GM12878 (cell line): ENCODE data around the gene TOMM20.
"Not testable (repeated sequence)": the region's sequence is repeated elsewhere in the genome, so short reads cannot be mapped to it uniquely, and the experiment has no call there.

ENCODE experiments used
- BRCA1 ChIP-seq: IDR thresholded peaks from 2 replicates; pipeline ENCODE4 v1.6.1; 2011; ENCODE audit warnings: low read depth, low read length, improper control_type of control experiment
- EZH2 ChIP-seq: IDR thresholded peaks from 2 replicates; pipeline ENCODE4 v1.6.1; 2012; ENCODE audit warnings: low read depth, mild to moderate bottlenecking, control low read depth, inconsistent platforms, low read length, borderline replicate concordance; ENCODE audit not compliant: control insufficient read depth
- MXI1 ChIP-seq: fragments of 150-350 bp; IDR thresholded peaks from 2 replicates; pipeline ENCODE4 v1.6.1; 2011; ENCODE audit warnings: low read depth, mild to moderate bottlenecking, inconsistent platforms, low read length, improper control_type of control experiment
- POLR2A ChIP-seq: IDR thresholded peaks from 2 replicates; pipeline ENCODE4 v1.6.1; 2011; ENCODE audit warnings: low read depth, mild to moderate bottlenecking, low read length
- TCF7 ChIP-seq: IDR thresholded peaks from 2 replicates; pipeline ENCODE4 v1.6.1; 2014; ENCODE audit warnings: antibody characterized with exemption, borderline replicate concordance
- TF ChIP-seq, protein P1 (sequence below): IDR thresholded peaks from 2 replicates; pipeline ENCODE4 v1.6.1; 2011; ENCODE audit warnings: borderline replicate concordance, low read depth, mild to moderate bottlenecking, moderate library complexity, mixed read lengths, low read length; ENCODE audit not compliant: insufficient read depth; ENCODE audit errors: extremely low read length
- TF ChIP-seq, protein P2 (sequence below): fragments of 450-650 bp; IDR thresholded peaks from 2 replicates; pipeline ENCODE4 v1.6.1; 2014; ENCODE audit warnings: mild to moderate bottlenecking
- TF ChIP-seq, protein P3 (sequence below), 3 experiments: IDR thresholded peaks in 2 of 3; conservative IDR thresholded peaks in 1 of 3; 2 replicates each; pipeline ENCODE4 v1.5.1; 2011; ENCODE audit warnings: low read depth in 3 of 3, low read length in 3 of 3, mild to moderate bottlenecking in 3 of 3, control low read depth in 2 of 3, moderate library complexity in 2 of 3, inconsistent platforms in 1 of 3, mixed read lengths in 1 of 3; ENCODE audit not compliant: control insufficient read depth in 2 of 3, insufficient read depth in 1 of 3; ENCODE audit errors: extremely low read depth in 1 of 3

DNA sequence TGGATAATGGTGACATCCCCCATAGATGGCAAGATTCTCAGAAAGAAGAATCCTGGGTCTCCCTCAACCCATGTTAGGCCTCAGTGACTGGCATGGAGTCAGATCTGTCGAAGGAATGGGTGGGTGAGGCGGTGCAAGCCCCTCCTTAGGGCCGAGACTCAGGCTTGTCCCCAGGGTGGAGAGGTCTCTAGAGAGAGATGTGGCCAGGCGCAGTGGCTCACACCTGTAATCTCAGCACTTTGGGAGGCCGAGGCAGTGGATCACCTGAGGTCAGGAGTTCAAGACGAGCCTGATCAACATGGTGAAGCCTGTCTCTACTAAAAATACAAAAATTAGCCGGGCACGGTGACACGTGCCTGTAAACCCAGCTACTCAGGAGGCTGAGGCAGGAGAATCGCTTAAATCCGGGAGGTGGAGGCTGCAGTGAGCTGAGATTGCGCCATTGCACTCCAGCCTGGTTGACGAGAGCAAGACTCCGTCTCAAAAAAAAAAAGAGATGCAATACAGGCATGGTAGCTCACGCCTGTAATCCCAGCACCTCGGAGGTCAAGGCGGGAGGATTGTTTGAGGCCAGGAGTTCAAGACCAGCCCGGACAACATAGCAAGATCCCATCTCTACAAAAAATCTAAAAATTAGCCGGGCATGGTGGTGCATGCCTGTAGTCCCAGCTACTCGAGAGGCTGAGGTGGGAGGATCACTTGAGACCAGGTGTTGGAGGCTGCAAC lies 37.2 kb downstream of the TOMM20 start:
- TF ChIP-seq TCF7, POLR2A, EZH2, BRCA1, MXI1: not testable (repeated sequence)
- TF ChIP-seq, protein P1, sequence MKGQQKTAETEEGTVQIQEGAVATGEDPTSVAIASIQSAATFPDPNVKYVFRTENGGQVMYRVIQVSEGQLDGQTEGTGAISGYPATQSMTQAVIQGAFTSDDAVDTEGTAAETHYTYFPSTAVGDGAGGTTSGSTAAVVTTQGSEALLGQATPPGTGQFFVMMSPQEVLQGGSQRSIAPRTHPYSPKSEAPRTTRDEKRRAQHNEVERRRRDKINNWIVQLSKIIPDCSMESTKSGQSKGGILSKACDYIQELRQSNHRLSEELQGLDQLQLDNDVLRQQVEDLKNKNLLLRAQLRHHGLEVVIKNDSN: not testable (repeated sequence)
- TF ChIP-seq, protein P2, sequence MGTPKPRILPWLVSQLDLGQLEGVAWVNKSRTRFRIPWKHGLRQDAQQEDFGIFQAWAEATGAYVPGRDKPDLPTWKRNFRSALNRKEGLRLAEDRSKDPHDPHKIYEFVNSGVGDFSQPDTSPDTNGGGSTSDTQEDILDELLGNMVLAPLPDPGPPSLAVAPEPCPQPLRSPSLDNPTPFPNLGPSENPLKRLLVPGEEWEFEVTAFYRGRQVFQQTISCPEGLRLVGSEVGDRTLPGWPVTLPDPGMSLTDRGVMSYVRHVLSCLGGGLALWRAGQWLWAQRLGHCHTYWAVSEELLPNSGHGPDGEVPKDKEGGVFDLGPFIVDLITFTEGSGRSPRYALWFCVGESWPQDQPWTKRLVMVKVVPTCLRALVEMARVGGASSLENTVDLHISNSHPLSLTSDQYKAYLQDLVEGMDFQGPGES: not testable (repeated sequence)
- TF ChIP-seq, protein P3, sequence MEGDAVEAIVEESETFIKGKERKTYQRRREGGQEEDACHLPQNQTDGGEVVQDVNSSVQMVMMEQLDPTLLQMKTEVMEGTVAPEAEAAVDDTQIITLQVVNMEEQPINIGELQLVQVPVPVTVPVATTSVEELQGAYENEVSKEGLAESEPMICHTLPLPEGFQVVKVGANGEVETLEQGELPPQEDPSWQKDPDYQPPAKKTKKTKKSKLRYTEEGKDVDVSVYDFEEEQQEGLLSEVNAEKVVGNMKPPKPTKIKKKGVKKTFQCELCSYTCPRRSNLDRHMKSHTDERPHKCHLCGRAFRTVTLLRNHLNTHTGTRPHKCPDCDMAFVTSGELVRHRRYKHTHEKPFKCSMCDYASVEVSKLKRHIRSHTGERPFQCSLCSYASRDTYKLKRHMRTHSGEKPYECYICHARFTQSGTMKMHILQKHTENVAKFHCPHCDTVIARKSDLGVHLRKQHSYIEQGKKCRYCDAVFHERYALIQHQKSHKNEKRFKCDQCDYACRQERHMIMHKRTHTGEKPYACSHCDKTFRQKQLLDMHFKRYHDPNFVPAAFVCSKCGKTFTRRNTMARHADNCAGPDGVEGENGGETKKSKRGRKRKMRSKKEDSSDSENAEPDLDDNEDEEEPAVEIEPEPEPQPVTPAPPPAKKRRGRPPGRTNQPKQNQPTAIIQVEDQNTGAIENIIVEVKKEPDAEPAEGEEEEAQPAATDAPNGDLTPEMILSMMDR (IDR thresholded peaks at IDR 0.05 in 2 of 3, conservative IDR thresholded peaks at IDR 0.05 in 1 of 3; ENCODE audit: control insufficient read depth in 2 of 3, extremely low read depth in 1 of 3, insufficient read depth in 1 of 3, low read depth in 3 of 3, low read length in 3 of 3): not testable (repeated sequence)
